ENCODE results near the gene COX10.
"Not testable (repeated sequence)": the region's sequence is repeated elsewhere in the genome, so short reads cannot be mapped to it uniquely, and the experiment has no call there.

COX10 gene

GRCh38 chr17:14069251-14070021 lies at the start of gene COX10:
Gene COX10, plus strand, starts transcription at chr17:14069504. Its CDS starts 102 bp downstream, at chr17:14069606.
- DNase-seq (ENCODE audit: low read depth in 3 of 3, low spot score in 1 of 3): peak; percentile 46 to 78 (median 65)

GRCh38 chr17:14021651-14022294 lies 47.5 kb upstream of the COX10 start:
- not testable (repeated sequence) for DNase-seq (ENCODE audit: low read depth in 3 of 3, low spot score in 1 of 3)

DNA sequence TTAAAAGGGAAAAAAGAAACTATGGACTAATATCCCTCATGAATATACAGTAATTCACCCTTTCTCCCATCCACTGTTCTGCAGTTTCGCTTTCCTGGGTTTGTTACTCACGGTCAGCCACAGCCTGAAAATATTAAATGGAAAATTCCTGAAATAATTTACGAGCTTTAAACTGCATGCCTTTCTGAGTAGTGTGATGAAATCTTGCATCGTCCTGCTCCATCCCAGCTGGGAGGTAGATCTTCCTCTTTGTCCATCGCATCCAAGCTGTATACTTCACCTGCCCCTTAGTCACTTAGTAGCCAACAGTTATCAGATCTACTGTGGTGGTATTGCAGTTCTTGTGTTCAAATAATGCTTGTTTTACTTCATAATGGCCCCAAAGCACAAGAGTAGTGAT lies 39.5 kb upstream of the COX10 start:
- DNase-seq (ENCODE audit: low read depth in 3 of 3, low spot score in 1 of 3): not testable (repeated sequence)

DNA sequence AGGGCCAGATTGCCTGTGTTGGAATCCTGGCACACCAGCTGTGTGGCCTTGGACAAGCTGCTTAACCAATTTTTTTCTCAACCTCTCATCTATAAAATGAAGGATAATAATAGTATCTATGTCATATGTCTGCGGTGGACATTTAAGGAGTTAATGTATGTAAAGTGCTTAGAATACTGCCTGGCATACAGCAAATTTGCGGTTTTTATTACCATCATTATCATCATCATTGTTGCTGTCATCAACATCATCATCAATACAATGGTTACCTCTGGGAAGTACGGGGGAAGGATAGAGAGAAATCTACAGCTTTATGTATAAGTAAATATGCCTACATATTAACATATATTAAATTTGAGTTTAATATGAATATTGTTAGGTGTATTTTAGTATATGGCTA lies 37.1 kb upstream of the COX10 start:
- DNase-seq (ENCODE audit: low read depth in 3 of 3, low spot score in 1 of 3): no peak

DNA sequence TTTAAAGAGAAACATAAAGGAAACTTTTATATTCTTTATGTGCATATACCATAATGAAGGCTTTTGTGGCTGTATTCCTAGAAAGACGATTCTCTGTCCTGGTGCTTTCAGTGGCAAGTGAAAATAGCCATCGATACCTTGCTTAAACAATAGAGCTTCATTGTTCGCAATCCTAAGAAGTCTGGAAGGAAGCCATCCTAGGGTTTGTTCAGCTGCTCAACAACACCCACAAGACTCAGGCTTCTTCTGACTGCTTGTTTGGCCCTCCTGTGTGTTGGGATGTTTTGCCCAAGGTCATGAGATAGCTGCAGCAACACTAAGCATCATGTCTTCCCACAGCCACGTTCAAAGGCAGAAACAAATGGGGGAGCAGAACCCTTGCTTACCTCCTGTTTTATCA lies 36.1 kb upstream of the COX10 start:
- no peak for DNase-seq (ENCODE audit: low read depth in 3 of 3, low spot score in 1 of 3)

DNA sequence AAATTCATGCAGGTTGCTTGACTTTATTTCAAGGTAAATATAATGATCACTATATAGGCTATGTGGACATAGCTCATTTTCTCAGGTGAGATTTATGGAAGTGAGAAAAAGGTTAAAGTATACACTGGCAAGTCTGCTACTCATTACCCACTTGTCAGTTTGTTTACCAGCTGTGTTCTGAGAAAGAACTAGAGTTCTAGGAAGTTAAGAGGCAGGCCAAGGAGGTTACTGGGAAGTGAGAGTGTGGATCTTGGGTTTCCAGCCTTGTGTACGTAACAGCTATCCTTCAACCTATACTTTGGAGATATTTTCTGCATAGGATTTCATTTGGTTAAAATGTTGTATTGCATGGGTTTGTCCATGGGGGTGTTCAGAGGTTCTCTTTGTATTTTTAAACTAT lies 31.9 kb upstream of the COX10 start:
- DNase-seq (ENCODE audit: low read depth in 3 of 3, low spot score in 1 of 3): no peak

DNA sequence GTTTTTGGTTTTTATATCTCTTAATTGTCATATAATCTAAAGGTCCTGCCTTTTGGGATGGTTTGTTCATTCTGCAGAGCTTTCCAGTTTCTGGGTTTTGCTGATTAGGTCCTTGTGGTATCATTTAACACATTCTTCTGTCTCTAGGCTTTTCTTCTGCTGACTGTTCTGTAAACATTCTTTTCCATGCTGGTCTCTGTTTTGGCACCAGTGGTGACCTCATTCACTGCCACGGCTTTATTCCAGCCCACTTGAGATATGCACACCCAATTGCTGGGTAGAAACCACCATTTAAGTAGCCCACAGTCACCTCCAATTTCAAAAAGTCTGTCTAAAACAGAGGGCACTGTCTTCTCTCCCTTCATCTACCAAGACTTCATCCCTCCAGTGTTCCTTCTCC lies 31.1 kb upstream of the COX10 start:
- no peak for DNase-seq (ENCODE audit: low read depth in 3 of 3, low spot score in 1 of 3)

DNA sequence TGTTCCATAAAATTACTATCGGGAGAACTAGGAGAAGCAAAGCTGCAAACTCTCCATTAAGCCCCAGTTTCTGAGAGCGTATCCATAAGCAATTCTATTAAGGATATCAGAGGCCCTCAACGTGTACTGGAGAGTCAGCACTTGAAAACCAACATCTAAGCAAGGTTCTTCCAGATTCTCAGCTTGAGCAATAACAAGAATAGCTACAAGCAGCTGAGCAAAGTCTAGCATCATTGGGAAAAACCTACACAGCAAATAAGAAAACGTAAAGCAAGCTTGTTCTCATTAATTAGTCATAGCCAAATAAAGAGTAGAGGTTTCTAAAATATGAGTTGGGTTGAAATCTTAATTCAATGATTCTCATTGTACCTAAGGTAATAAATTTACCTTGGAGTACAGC lies 26.9 kb upstream of the COX10 start:
- no peak for DNase-seq (ENCODE audit: low read depth in 3 of 3, low spot score in 1 of 3)

- DNase-seq (ENCODE audit: low read depth in 3 of 3, low spot score in 1 of 3): no peak
Measured at GRCh38 chr17:14044702-14045101, 24.6 kb upstream of the COX10 start.

GRCh38 chr17:14046978-14047377 lies 22.3 kb upstream of the COX10 start:
- no peak for DNase-seq (ENCODE audit: low read depth in 3 of 3, low spot score in 1 of 3)

DNA sequence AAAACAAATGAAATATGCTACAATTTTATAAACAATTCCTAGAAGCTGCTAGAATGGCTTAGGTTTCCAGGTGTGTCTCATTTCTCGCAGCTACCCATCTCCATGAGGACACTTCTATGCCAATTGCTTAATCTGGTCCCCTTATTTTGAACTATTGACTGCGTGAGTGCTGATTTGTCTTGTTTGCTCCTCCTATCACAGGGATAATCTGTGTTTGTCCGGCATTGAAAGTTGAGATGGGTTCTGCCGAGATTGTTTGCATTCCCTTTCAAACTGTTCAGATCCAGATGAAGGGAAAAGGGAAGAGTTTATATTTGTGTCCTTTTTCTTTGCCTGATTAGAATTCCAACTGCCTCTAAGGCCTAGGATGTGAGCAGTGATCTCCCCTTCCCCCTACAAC lies 21.7 kb upstream of the COX10 start:
- no peak for DNase-seq (ENCODE audit: low read depth in 3 of 3, low spot score in 1 of 3)

GRCh38 chr17:14048169-14048568 lies 21.1 kb upstream of the COX10 start:
- DNase-seq (ENCODE audit: low read depth in 3 of 3, low spot score in 1 of 3): no peak

DNA sequence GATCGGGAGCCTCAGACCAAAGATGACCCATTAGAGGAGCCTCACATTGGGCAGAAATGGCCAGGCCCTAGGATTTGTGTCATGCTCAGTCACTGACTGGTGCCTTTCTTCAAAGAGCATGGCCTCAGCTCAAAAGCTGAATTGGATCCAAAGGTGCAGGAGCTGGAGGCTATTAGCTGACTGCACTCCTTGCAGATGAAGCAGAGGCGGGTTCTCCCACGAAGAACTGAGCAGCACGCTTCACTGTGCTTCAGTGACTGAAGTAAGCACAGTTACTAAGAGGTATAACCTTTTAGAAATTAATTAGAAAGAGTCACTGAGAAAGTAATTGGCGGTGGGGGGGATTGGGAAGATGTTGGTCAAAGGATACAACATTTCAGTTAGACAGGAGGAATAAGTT lies 18.7 kb upstream of the COX10 start:
- DNase-seq (ENCODE audit: low read depth in 3 of 3, low spot score in 1 of 3): no peak

DNA sequence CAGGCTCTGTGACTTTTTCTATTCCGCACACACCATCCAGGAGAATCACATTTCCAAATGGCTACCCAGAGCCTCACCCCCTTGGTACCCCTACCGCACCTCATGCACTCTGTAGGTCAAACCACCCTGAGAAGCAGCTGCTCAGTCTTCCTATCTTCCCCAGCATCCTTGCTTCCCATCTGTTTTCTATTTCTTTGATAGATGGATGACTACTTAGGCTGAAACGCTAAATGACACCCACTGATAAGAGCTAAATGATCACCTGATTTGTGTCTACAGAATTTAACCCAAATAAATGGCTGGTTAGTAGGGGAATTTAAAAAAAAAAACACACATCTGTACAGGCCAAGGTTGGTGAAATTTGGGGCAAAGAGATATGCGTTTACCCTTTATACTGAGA lies 17.6 kb upstream of the COX10 start:
- no peak for DNase-seq (ENCODE audit: low read depth in 3 of 3, low spot score in 1 of 3)

DNA sequence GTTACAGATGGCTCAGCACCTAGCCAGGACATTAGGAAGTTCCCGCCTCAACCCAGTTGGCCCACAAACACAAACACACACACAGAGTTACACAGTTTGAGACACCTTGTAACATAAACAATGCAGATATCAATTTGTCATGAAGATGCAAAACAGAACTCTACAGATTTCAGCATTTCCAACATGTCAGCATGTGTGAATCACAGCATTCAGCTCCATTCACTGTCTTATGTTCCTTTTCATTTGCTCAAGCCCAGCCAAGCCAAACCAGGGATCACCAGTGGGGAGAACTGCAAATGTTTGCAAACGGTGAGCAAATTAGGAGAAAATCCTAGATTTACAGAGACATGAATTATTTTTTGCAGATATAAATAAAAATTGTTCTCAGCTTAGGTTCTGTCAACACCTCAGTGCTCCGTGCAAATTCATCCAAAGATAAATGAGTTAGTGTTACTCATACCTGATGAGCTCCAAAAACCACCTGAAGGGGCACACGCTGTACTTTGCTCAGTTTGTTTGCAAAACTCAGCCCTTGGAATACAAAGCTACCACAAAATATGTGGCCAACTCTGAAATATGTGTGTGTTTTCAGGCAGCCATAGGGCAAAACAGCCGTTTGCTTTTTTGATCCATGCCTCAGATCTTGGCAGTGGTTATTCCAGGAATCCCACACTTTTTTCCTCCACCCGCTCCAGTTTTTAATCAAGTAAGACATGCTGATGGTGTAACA lies 16.3 kb upstream of the COX10 start:
- DNase-seq (ENCODE audit: low read depth in 3 of 3, low spot score in 1 of 3): no peak

DNA sequence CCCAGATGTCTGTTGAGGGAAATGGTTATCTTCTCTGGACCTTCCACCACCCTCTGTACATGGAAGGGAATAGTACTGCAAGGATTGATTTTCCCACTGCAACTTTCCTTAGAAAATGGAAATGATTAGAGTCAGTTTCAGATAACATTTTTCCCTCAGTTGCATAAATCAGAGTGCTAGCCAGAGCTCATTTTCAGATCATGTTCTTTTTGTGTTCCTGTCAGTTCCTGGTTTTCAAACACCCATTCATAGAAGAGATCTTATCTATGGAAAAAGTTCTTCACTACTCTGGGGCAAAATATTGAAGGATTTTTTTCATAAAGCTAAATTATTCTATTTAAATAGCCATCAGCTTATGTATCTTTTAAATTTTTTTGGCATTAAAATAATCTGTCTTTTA lies 11.7 kb upstream of the COX10 start:
- no peak for DNase-seq (ENCODE audit: low read depth in 3 of 3, low spot score in 1 of 3)

GRCh38 chr17:14058051-14058450 lies 11.3 kb upstream of the COX10 start:
- DNase-seq (ENCODE audit: low read depth in 3 of 3, low spot score in 1 of 3): no peak

DNA sequence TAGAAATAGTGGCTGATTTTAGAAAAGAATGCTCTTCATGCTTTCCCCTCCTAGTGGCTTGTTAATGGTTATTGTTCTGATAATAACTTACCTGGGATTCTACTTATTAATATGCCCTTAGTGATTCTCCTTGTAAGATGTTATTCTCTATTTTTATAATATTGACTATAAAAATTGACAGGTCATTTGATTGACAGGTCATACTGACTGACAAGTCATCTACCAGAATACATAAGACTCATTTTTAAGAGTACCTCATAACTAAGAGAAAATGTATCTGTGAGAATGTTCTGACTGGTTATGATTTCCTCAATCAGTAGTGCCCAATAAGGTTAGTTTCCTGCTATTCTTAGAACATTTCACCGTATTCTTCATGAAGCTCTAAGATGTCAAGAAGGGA lies 8.6 kb upstream of the COX10 start:
- no peak for DNase-seq (ENCODE audit: low read depth in 3 of 3, low spot score in 1 of 3)

GRCh38 chr17:14061666-14062560 lies 7.4 kb upstream of the COX10 start:
- no peak for DNase-seq (ENCODE audit: low read depth in 3 of 3, low spot score in 1 of 3)

- no peak for DNase-seq (ENCODE audit: low read depth in 3 of 3, low spot score in 1 of 3)
Measured at GRCh38 chr17:14067347-14067746, 2.0 kb upstream of the COX10 start.

GRCh38 chr17:14068542-14069250 lies 608 bp upstream of the COX10 start:
- no peak for DNase-seq (ENCODE audit: low read depth in 3 of 3, low spot score in 1 of 3)

Data from stimulated activated CD4-positive, alpha-beta T cell treated with anti-CD3 and anti-CD28 coated beads, TNF-alpha, amount 100 ng/mL, for 1 hour (primary cell).